ENCODE data around the gene CMPK2.

- no peak for TF ChIP-seq EZH2 (IDR thresholded peaks at IDR 0.05; ENCODE audit: borderline replicate concordance)
- TF ChIP-seq CTCF (IDR thresholded peaks at IDR 0.05; ENCODE audit: poor library complexity), result no peak
Observed at GRCh38 chr2:6813573-6813972, 52.1 kb downstream of the CMPK2 start.
